Kidney epithelial cell (primary cell): ENCODE measurements around the gene SYNJ2. TPM values are rescaled to one million over a fixed set of nuclear protein-coding genes. Genes with fewer than 3 reads are reported as not detected.

Experiments
- DNase-seq: peaks from one replicate; pipeline ENCODE4 v3.0.0-alpha.2; 2010; ENCODE audit warnings: low read depth
- H3K27me3 ChIP-seq: 2 replicates; pipeline ENCODE4 v1.6.0; 2011; ENCODE audit warnings: low read length; ENCODE audit not compliant: control insufficient read depth, insufficient read depth
- H3K36me3 ChIP-seq: 2 replicates; pipeline ENCODE4 v1.5.1; 2011; ENCODE audit warnings: low read length; ENCODE audit not compliant: control insufficient read depth, insufficient read depth
- H3K4me3 ChIP-seq: 2 replicates; pipeline ENCODE4 v1.5.1; 2011; ENCODE audit warnings: low read depth, mild to moderate bottlenecking, control low read depth, low read length
- total RNA-seq: library from RNA; depleted of rRNA; stranded (reverse); fragments of >200 nt; gene quantifications from 2 replicates; pipeline ENCODE4 v1.2.3, GENCODE V29; 2015
- TF ChIP-seq, protein P1 (sequence below): IDR thresholded peaks from 2 replicates; pipeline ENCODE4 v1.5.1; 2011; ENCODE audit warnings: mild to moderate bottlenecking, moderate library complexity, low read length, control low read depth, inconsistent platforms; ENCODE audit not compliant: insufficient read depth, poor library complexity, severe bottlenecking

SYNJ2 gene
- total RNA-seq, 1 donor from 2014 or later, result 14.3 TPM

DNA sequence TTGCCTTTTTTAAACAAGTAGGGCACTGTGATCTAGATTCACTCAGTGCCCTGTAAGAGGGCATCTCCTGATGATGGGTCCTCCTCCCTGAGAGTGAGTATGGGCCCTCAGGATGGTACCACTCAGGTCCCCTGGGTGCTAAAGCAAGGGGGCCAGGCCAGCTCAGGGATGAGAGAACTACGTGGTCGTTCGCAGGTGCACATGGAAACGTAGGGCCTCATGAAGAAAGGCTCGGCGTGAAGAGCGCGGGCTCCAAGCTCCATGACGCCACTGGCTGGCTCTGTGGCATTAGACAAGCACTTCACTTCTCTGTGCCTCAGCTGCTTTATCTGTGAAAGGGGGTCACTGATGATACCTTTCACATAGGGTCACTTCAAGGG is 50.7 kb downstream of the SYNJ2 start:
- DNase-seq, result no peak
- Histone ChIP-seq H3K27me3 (no peaks in the 10 kb centered on the region), H3K4me3 (no peak overlapping the region)

GRCh38 chr6:158033077-158033750 is 51.6 kb downstream of the SYNJ2 start:
- no peak for DNase-seq
- no peak overlapping the region for H3K4me3 ChIP-seq
- H3K27me3 ChIP-seq, result no peaks in the 10 kb centered on the region
- H3K36me3 ChIP-seq, result peaks cover 4% of the 10 kb centered on the region
- TF ChIP-seq, protein P1, sequence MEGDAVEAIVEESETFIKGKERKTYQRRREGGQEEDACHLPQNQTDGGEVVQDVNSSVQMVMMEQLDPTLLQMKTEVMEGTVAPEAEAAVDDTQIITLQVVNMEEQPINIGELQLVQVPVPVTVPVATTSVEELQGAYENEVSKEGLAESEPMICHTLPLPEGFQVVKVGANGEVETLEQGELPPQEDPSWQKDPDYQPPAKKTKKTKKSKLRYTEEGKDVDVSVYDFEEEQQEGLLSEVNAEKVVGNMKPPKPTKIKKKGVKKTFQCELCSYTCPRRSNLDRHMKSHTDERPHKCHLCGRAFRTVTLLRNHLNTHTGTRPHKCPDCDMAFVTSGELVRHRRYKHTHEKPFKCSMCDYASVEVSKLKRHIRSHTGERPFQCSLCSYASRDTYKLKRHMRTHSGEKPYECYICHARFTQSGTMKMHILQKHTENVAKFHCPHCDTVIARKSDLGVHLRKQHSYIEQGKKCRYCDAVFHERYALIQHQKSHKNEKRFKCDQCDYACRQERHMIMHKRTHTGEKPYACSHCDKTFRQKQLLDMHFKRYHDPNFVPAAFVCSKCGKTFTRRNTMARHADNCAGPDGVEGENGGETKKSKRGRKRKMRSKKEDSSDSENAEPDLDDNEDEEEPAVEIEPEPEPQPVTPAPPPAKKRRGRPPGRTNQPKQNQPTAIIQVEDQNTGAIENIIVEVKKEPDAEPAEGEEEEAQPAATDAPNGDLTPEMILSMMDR, result no peak

More for the DNA sequence above, 50.7 kb downstream of the SYNJ2 start:
- TF ChIP-seq, protein P1, result no peak
- peaks cover 4% of the 10 kb centered on the region for H3K36me3 ChIP-seq

GRCh38 chr6:158033751-158034702 is 52.4 kb downstream of the SYNJ2 start:
- Histone ChIP-seq H3K4me3 (no peak overlapping the region), H3K36me3 (peaks cover 4% of the 10 kb centered on the region), H3K27me3 (no peaks in the 10 kb centered on the region)
- TF ChIP-seq, protein P1, result no peak
- DNase-seq, result no peak

GRCh38 chr6:158036261-158036660 is 54.6 kb downstream of the SYNJ2 start:
- TF ChIP-seq, protein P1, result no peak
- DNase-seq, result no peak
- Histone ChIP-seq H3K4me3 (no peak overlapping the region), H3K36me3 (peaks cover 4% of the 10 kb centered on the region), H3K27me3 (no peaks in the 10 kb centered on the region)

DNA sequence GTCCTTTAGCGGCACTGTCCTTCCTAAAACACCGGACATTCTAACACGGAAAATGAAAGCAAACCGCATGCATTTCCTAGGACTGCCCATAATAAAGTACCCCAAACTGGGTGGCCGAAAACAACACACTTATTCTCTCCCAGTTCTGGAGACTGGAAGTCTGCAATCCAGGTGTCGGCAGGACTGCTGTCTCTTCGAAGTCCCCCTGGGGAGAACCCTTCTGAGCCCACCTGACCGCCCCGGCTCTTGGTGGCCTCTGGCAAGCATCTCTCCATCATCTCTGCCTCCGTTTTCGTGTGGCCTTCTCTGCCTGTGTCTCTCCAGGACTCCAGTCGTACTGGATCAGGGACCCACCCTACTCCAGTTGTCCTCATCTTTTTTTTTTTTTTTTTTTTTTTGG is 55.4 kb downstream of the SYNJ2 start:
- TF ChIP-seq, protein P1, result no peak
- Histone ChIP-seq H3K36me3 (peaks cover 4% of the 10 kb centered on the region), H3K4me3 (no peak overlapping the region), H3K27me3 (no peaks in the 10 kb centered on the region)
- no peak for DNase-seq
